NCI-H2171 treated with DMSO at 0.1 percent for 48 hours (cell line): ENCODE results near the gene C8A.

ENCODE experiments used
- DNase-seq: peaks from one replicate; lab custom pipeline; 2025; lab: John Stamatoyannopoulos, UW

C8A gene

GRCh38 chr1:56894014-56894413 lies 39.4 kb downstream of the C8A start:
- DNase-seq: no peak

GRCh38 chr1:56897150-56898004 lies 42.8 kb downstream of the C8A start:
- DNase-seq: no peak

- no peak for DNase-seq
Observed at GRCh38 chr1:56898005-56898373, 43.4 kb downstream of the C8A start.

GRCh38 chr1:56898879-56899278 lies 44.3 kb downstream of the C8A start:
- DNase-seq: no peak

- no peak for DNase-seq
Observed at GRCh38 chr1:56901716-56902115, 47.1 kb downstream of the C8A start.

GRCh38 chr1:56903778-56904177 lies 49.2 kb downstream of the C8A start:
- DNase-seq: no peak

GRCh38 chr1:56904663-56905397 lies 50.2 kb downstream of the C8A start:
- DNase-seq: no peak

GRCh38 chr1:56905667-56906066 lies 51.1 kb downstream of the C8A start:
- DNase-seq: no peak

GRCh38 chr1:56908619-56909221 lies 54.1 kb downstream of the C8A start:
- no peak for DNase-seq

GRCh38 chr1:56910441-56910985 lies 55.9 kb downstream of the C8A start:
- no peak for DNase-seq

- DNase-seq: no peak
Observed at GRCh38 chr1:56911098-56911938, 56.7 kb downstream of the C8A start.

GRCh38 chr1:56912325-56912724 lies 57.7 kb downstream of the C8A start:
- no peak for DNase-seq

GRCh38 chr1:56915960-56916359 lies 61.4 kb downstream of the C8A start:
- DNase-seq: peak; percentile 66

GRCh38 chr1:56916630-56917029 lies 62.0 kb downstream of the C8A start:
- DNase-seq: no peak

GRCh38 chr1:56917356-56917755 lies 62.8 kb downstream of the C8A start:
- peak; percentile 53 for DNase-seq

GRCh38 chr1:56920591-56921001 lies 66.0 kb downstream of the C8A start:
- no peak for DNase-seq

- no peak for DNase-seq
Observed at GRCh38 chr1:56921479-56921878, 66.9 kb downstream of the C8A start.

- no peak for DNase-seq
Observed at GRCh38 chr1:56922070-56922469, 67.5 kb downstream of the C8A start.

GRCh38 chr1:56922507-56922906 lies 67.9 kb downstream of the C8A start:
- no peak for DNase-seq

- DNase-seq: no peak
Observed at GRCh38 chr1:56923201-56923600, 68.6 kb downstream of the C8A start.

GRCh38 chr1:56924116-56924515 lies 69.5 kb downstream of the C8A start:
- DNase-seq: no peak

- no peak for DNase-seq
Observed at GRCh38 chr1:56925193-56925592, 70.6 kb downstream of the C8A start.
